ENCODE data around the gene SCTR. TPM values are rescaled to one million over a fixed set of nuclear protein-coding genes. Genes with fewer than 3 reads are reported as not detected.

SCTR gene
- total and polyA plus RNA-seq, 2 donors (not counting 1 experiment from before 2014, with no cell fraction given) = not detected

GRCh38 chr2:119460076-119460475 lies 64.2 kb downstream of the SCTR start:
- ATAC-seq (ENCODE audit: low read depth) (no peak), DNase-seq (no peak)
- 93% methylated on average over 2 of the region's 2 CpGs for WGBS (ENCODE audit: insufficient coverage)
- Mint-ChIP-seq H3K27ac (no peak overlapping the region), H3K9me3 (ENCODE audit: insufficient read depth) (no peaks in the 10 kb centered on the region), H3K4me3 (no peak overlapping the region), H3K27me3 (peaks cover 14% of the 10 kb centered on the region), H3K4me1 (no peaks in the 10 kb centered on the region)
- peaks cover 0 to 3% (median 1%) of the 10 kb centered on the region in 4 experiments for H3K27me3 ChIP-seq (replicated peaks in 1 of 4; ENCODE audit: control extremely low read depth in 1 of 4, control insufficient read depth in 3 of 4, insufficient read depth in 4 of 4, low read length in 3 of 4)
- ChIA-PET CTCF (no interaction called here), POLR2A (no interaction called here)
- no peak overlapping the region for H3K4me3 ChIP-seq (ENCODE audit: control extremely low read depth in 1 of 5, extremely low read depth in 1 of 5, insufficient read depth in 1 of 5, low read depth in 2 of 5, low read length in 4 of 5)
- no peak for TF ChIP-seq EZH2 (IDR thresholded peaks at IDR 0.05; ENCODE audit: borderline replicate concordance, insufficient read depth, low read depth, low read length, poor library complexity, severe bottlenecking)
- no peak for TF ChIP-seq CTCF (IDR thresholded peaks at IDR 0.05)
- no peaks in the 10 kb centered on the region for H3K36me3 ChIP-seq (replicated peaks in 1 of 2; ENCODE audit: control extremely low read depth in 1 of 2, control insufficient read depth in 1 of 2, extremely low read depth in 1 of 2, insufficient read depth in 2 of 2, low read length in 1 of 2)
- no peaks in the 10 kb centered on the region for H3K4me1 ChIP-seq (ENCODE audit: control insufficient read depth in 2 of 2, insufficient read depth in 2 of 2, low read length in 2 of 2)
- H4K20me1 ChIP-seq (ENCODE audit: control insufficient read depth, insufficient read depth, low read length, poor library complexity, severe bottlenecking) = no peaks in the 10 kb centered on the region
- H3K4me2 ChIP-seq (replicated peaks; ENCODE audit: low read depth, low read length, poor library complexity, severe bottlenecking) = no peak overlapping the region
- no peaks in the 10 kb centered on the region for H3K79me2 ChIP-seq (ENCODE audit: control insufficient read depth, insufficient read depth, low read length)
- no peak overlapping the region for H3K27ac ChIP-seq (ENCODE audit: low read length in 2 of 2)
- intact Hi-C loops (cut with micrococcal nuclease) = no loop called here
- H2AFZ ChIP-seq (ENCODE audit: insufficient read depth, low read depth, low read length, poor library complexity, severe bottlenecking) = no peak overlapping the region
- no peak overlapping the region for H3K9ac ChIP-seq (ENCODE audit: low read length)
- H3K9me3 ChIP-seq (ENCODE audit: control extremely low read depth in 1 of 3, control insufficient read depth in 2 of 3, insufficient read depth in 1 of 3, low read length in 2 of 3) = no peaks in the 10 kb centered on the region

GRCh38 chr2:119455066-119455718 lies 69.1 kb downstream of the SCTR start:
- Histone ChIP-seq H2AFZ (ENCODE audit: insufficient read depth, low read depth, low read length, poor library complexity, severe bottlenecking) (no peak overlapping the region), H3K27ac (ENCODE audit: low read length in 2 of 2) (no peak overlapping the region), H3K9me3 (ENCODE audit: control extremely low read depth in 1 of 3, control insufficient read depth in 2 of 3, insufficient read depth in 1 of 3, low read length in 2 of 3) (no peaks in the 10 kb centered on the region), H3K4me3 (ENCODE audit: control extremely low read depth in 1 of 5, extremely low read depth in 1 of 5, insufficient read depth in 1 of 5, low read depth in 2 of 5, low read length in 4 of 5) (no peak overlapping the region), H3K4me1 (ENCODE audit: control insufficient read depth in 2 of 2, insufficient read depth in 2 of 2, low read length in 2 of 2) (no peaks in the 10 kb centered on the region), H3K79me2 (ENCODE audit: control insufficient read depth, insufficient read depth, low read length) (no peaks in the 10 kb centered on the region), H3K36me3 (replicated peaks in 1 of 2; ENCODE audit: control extremely low read depth in 1 of 2, control insufficient read depth in 1 of 2, extremely low read depth in 1 of 2, insufficient read depth in 2 of 2, low read length in 1 of 2) (no peaks in the 10 kb centered on the region), H4K20me1 (ENCODE audit: control insufficient read depth, insufficient read depth, low read length, poor library complexity, severe bottlenecking) (no peaks in the 10 kb centered on the region), H3K27me3 (replicated peaks in 1 of 4; ENCODE audit: control extremely low read depth in 1 of 4, control insufficient read depth in 3 of 4, insufficient read depth in 4 of 4, low read length in 3 of 4) (peaks cover 0 to 12% (median 1%) of the 10 kb centered on the region in 4 experiments), H3K9ac (ENCODE audit: low read length) (no peak overlapping the region), H3K4me2 (replicated peaks; ENCODE audit: low read depth, low read length, poor library complexity, severe bottlenecking) (no peak overlapping the region)
- H3K27ac Mint-ChIP-seq = no peak overlapping the region
- H3K9me3 Mint-ChIP-seq (ENCODE audit: insufficient read depth) = no peaks in the 10 kb centered on the region
- 53% methylated on average over 3 of the region's 13 CpGs for WGBS (ENCODE audit: insufficient coverage)
- ATAC-seq (ENCODE audit: low read depth) = no peak
- intact Hi-C loops (cut with micrococcal nuclease) = no loop called here
- no peaks in the 10 kb centered on the region for H3K4me1 Mint-ChIP-seq
- CTCF ChIA-PET = no interaction called here
- H3K4me3 Mint-ChIP-seq = no peak overlapping the region
- H3K27me3 Mint-ChIP-seq = peaks cover 42% of the 10 kb centered on the region
- POLR2A ChIA-PET = interaction anchor here (0.7 kb wide), 1 partner anchor 1598 kb away, joined by 3 read pairs; no protein-coding TSS in a partner anchor
- TF ChIP-seq EZH2 (IDR thresholded peaks at IDR 0.05; ENCODE audit: borderline replicate concordance, insufficient read depth, low read depth, low read length, poor library complexity, severe bottlenecking) (no peak), CTCF (IDR thresholded peaks at IDR 0.05) (no peak)
- DNase-seq = no peak
